GM12878 (cell line): ENCODE data around the gene PRX. TPM values are rescaled to one million over a fixed set of nuclear protein-coding genes. Genes with fewer than 3 reads are reported as not detected.

Experiments used
- ATAC-seq: fragments of 200-7000 bp; cut with Tn5 transposase; 3 replicates; pipeline ENCODE4 v1.9.1; 2020; ENCODE audit warnings: mild to moderate bottlenecking, moderate library complexity
- BruUV-seq: library from RNA; stranded (reverse); fragments of 400-500 nt; replicated peaks from 2 replicates; lab custom pipeline; 2021; lab: Mats Ljungman, UMichigan
- CTCF ChIA-PET: fragments of 300-600 bp; sonication (Branson Sonifier 250); formaldehyde crosslinking; extraction: SDS; loops from one replicate; lab custom pipeline; 2021; ENCODE audit warnings: inconsistent platforms; lab: Yijun Ruan, JAX
- POLR2A ChIA-PET: fragments of 350-600 bp; formaldehyde crosslinking; extraction: SDS; loops from one replicate; lab custom pipeline; 2021; ENCODE audit warnings: inconsistent platforms; lab: Charles Lee
- RAD21 ChIA-PET: fragments of 300-600 bp; sonication (Branson Sonifier 250); formaldehyde crosslinking; loops from one replicate; lab custom pipeline; 2023; ENCODE audit warnings: antibody characterized with exemption; ENCODE audit not compliant: unreplicated experiment; lab: Charles Lee
- SMC1A ChIA-PET: fragments of 300-600 bp; sonication (Branson Sonifier 250); formaldehyde crosslinking; loops from one replicate; lab custom pipeline; 2023; ENCODE audit not compliant: unreplicated experiment, uncharacterized antibody; lab: Charles Lee
- DNase-seq: peaks from one replicate; pipeline ENCODE4 v3.0.0-alpha.2; 2011; ENCODE audit warnings: low read depth, low spot score
- FAIRE-seq: peaks from 3 replicates; lab custom pipeline; 2011; peaks lifted over from hg19 to GRCh38; lab: Jason Lieb, UNC
- H2AFZ ChIP-seq: 2 replicates; pipeline ENCODE4 v1.6.0; 2011; ENCODE audit warnings: low read depth, low read length, control low read depth; ENCODE audit not compliant: control insufficient read depth
- H3K27ac ChIP-seq: 2 replicates; pipeline ENCODE4 v1.5.1; 2011; ENCODE audit warnings: control low read depth; ENCODE audit not compliant: control insufficient read depth, insufficient read depth
- H3K27me3 ChIP-seq, 2 experiments: replicated peaks in 1 of 2; 2 replicates each; pipeline versions ENCODE4 v1.6.0 to v1.6.1; 2011; ENCODE audit warnings: low read length in 1 of 2; ENCODE audit not compliant: control insufficient read depth in 2 of 2, insufficient read depth in 2 of 2
- H3K36me3 ChIP-seq, 2 experiments: 2 replicates each; pipeline ENCODE4 v1.5.1; 2011; ENCODE audit warnings: low read length in 1 of 2; ENCODE audit not compliant: control insufficient read depth in 2 of 2, insufficient read depth in 2 of 2
- H3K4me1 ChIP-seq: 2 replicates; pipeline ENCODE4 v1.6.1; 2011; ENCODE audit warnings: mild to moderate bottlenecking, low read length, moderate library complexity, mixed read lengths; ENCODE audit not compliant: control insufficient read depth, insufficient read depth
- H3K4me2 ChIP-seq: 2 replicates; pipeline ENCODE4 v1.6.0; 2011; ENCODE audit warnings: control low read depth; ENCODE audit not compliant: control insufficient read depth, insufficient read depth
- H3K4me3 ChIP-seq: fragments of 200-600 bp; sonication (generic); 2 replicates; pipeline ENCODE4 v1.5.1; 2016
- H3K79me2 ChIP-seq: 2 replicates; pipeline ENCODE4 v1.6.0; 2011; ENCODE audit warnings: low read length; ENCODE audit not compliant: control insufficient read depth, insufficient read depth
- H3K9ac ChIP-seq: 2 replicates; pipeline ENCODE4 v1.8.0; 2011; ENCODE audit warnings: low read length, control low read depth, mixed read lengths; ENCODE audit not compliant: control insufficient read depth, insufficient read depth
- H3K9me3 ChIP-seq: replicated peaks from 3 replicates; pipeline ENCODE4 v1.5.1; 2011; ENCODE audit warnings: mild to moderate bottlenecking, low read length; ENCODE audit not compliant: control insufficient read depth, insufficient read depth
- H4K20me1 ChIP-seq: 2 replicates; pipeline ENCODE4 v1.6.0; 2011; ENCODE audit not compliant: control insufficient read depth, insufficient read depth
- CHD1 ChIP-seq: IDR thresholded peaks from 2 replicates; pipeline ENCODE4 v1.6.1; 2012; ENCODE audit warnings: low read depth, low read length, improper control_type of control experiment
- MYB ChIP-seq: fragments of 150-350 bp; IDR thresholded peaks from 2 replicates; pipeline ENCODE4 v1.6.1; 2014; ENCODE audit warnings: mild to moderate bottlenecking, low read depth, low read length, borderline replicate concordance
- RELA ChIP-seq: fragments of 450-650 bp; IDR thresholded peaks from 2 replicates; pipeline ENCODE4 v1.8.0; 2014; ENCODE audit warnings: borderline replicate concordance; ENCODE audit not compliant: partially characterized antibody
- SMARCA5 ChIP-seq: fragments of 450-650 bp; IDR thresholded peaks from 2 replicates; pipeline ENCODE4 v1.6.1; 2017; ENCODE audit warnings: mild to moderate bottlenecking
- ZNF217 ChIP-seq: fragments of 450-650 bp; IDR thresholded peaks from 2 replicates; pipeline ENCODE4 v1.6.1; 2017; ENCODE audit warnings: antibody characterized with exemption, mild to moderate bottlenecking
- WGBS: methylation state at CpG from one replicate; pipeline ENCODE4 v1.1.6; 2016; ENCODE audit warnings: low lambda C conversion rate; ENCODE audit not compliant: insufficient replicate concordance, insufficient coverage; ENCODE audit errors: missing lambda C conversion rate; 5-methylcytosine and 5-hydroxymethylcytosine counted together
- in situ Hi-C: fragments of 300-500 bp; cut with MboI; formaldehyde crosslinking; loops from 9 replicates; pipeline ENCODE4 v1.14.3; 2018; ENCODE audit warnings: mixed read lengths
- intact Hi-C: fragments of 100-400 bp; cut with micrococcal nuclease; formaldehyde crosslinking; loops from one replicate; pipeline ENCODE4 v1.14.2; 2022; ENCODE audit not compliant: unreplicated experiment
- polyA plus RNA-seq, 11 experiments: library from polyadenylated mRNA; depleted of rRNA in 4 of 11; unstranded in 6 of 11; stranded (reverse) in 5 of 11; fragments of >200 nt; fragmentation: Nextera tagmentation in 4 of 11; fragmentation: Illumina TruSeq in 1 of 11; extraction: Ambion mirVana in 4 of 11; extraction: Trizol in 1 of 11; gene quantifications; 1 replicate in 1 of 11; 2 replicates in 10 of 11; pipeline versions ENCODE4 v1.2.1 to v1.2.3, GENCODE V29; 2011 to 2016; ENCODE audit warnings: inconsistent platforms in 2 of 11, missing spikeins in 2 of 11, low read depth in 1 of 11
- total RNA-seq, 4 experiments: library from RNA; depleted of rRNA in 3 of 4; stranded (reverse); fragments of >200 nt in 3 of 4; fragmentation: Illumina TruSeq in 1 of 4; extraction: Trizol in 1 of 4; gene quantifications; 2 replicates each; pipeline versions ENCODE4 v1.2.1 to v1.2.3, GENCODE V29; 2013 to 2021

The PRX gene
- total and polyA plus RNA-seq, 10 of the 15 experiments (the other 5 are each of a cell fraction or from before 2014, with no cell fraction given), result 0.02 to 1.4 (median 0.54) TPM; not detected in 1

- DNase-seq (no peak), FAIRE-seq (peak; percentile 38), ATAC-seq (no peak)
- Histone ChIP-seq H3K79me2 (no peaks in the 10 kb centered on the region), H3K4me2 (no peak overlapping the region; the same call in 1 of the 2 replicates), H3K9ac (no peak overlapping the region; the same call in 1 of the 2 replicates), H3K27me3 (no peaks in the 10 kb centered on the region), H3K36me3 (no peaks in the 10 kb centered on the region), H4K20me1 (no peaks in the 10 kb centered on the region), H3K9me3 (no peaks in the 10 kb centered on the region), H3K4me3 (no peak overlapping the region), H3K4me1 (peaks cover 35% of the 10 kb centered on the region), H3K27ac (peak overlapping the region; percentile 63), H2AFZ (no peak overlapping the region)
- WGBS, result 100% methylated on average over 2 of the region's 2 CpGs
- in situ Hi-C loops, result no loop called here
- BruUV-seq, result no TSS peak
- ChIA-PET SMC1A (interaction anchor here (1.0 to 2.3 kb wide), 7 partner anchors 9 to 130 kb away, joined by 3 to 11 read pairs (median 7); partner anchors contain the start of genes SERTAD1 and SERTAD3), RAD21 (interaction anchor here (0.7 to 0.9 kb wide), 2 partner anchors 27 to 67 kb away, joined by 3 read pairs; partner anchors contain the start of genes C19orf47 and PLD3), CTCF (interaction anchor here (1.0 to 2.2 kb wide), 5 partner anchors 10 to 62 kb away, joined by 3 to 7 read pairs (median 3); partner anchors contain the start of genes SERTAD1 and SERTAD3), POLR2A (interaction anchor here (0.6 to 2.8 kb wide), 5 partner anchors 11 to 130 kb away, joined by 3 to 12 read pairs (median 7); partner anchors contain the start of genes BLVRB and SERTAD1)
- intact Hi-C loops, result loop anchor here (5.0 kb wide), 1 partner anchor 58 kb away; no protein-coding TSS in a partner anchor
- TF ChIP-seq ZNF217 (peak; percentile 44; the same call in 1 of the 2 replicates), CHD1 (no peak), SMARCA5 (0 out of 2 replicates have a peak, but pooled peaks have one; percentile 74), RELA (no peak), MYB (no peak)
Observed at GRCh38 chr19:40415768-40416167, 2.6 kb upstream of the PRX start.
